Astrocyte (in vitro differentiated cells and primary cell): ENCODE data around the gene TMC8. TPM values are rescaled to one million over a fixed set of nuclear protein-coding genes. Genes with fewer than 3 reads are reported as not detected.

Source experiments
- DNase-seq: peaks from one replicate; pipeline ENCODE4 v3.0.0-alpha.2; 2010; ENCODE audit warnings: low read depth
- FAIRE-seq: peaks from 2 replicates; lab custom pipeline; 2011; peaks lifted over from hg19 to GRCh38; lab: Jason Lieb, UNC
- H2AFZ ChIP-seq: 2 replicates; pipeline ENCODE4 v1.6.0; 2012; ENCODE audit warnings: low read depth, low read length, inconsistent platforms
- H3K27ac ChIP-seq: 2 replicates; pipeline ENCODE4 v1.5.1; 2011; ENCODE audit warnings: low read depth, low read length, inconsistent platforms
- H3K27me3 ChIP-seq: 2 replicates; pipeline ENCODE4 v1.6.0; 2011; ENCODE audit warnings: low read length, inconsistent platforms; ENCODE audit not compliant: insufficient read depth
- H3K36me3 ChIP-seq: 2 replicates; pipeline ENCODE4 v1.5.1; 2011; ENCODE audit warnings: low read length, inconsistent platforms; ENCODE audit not compliant: insufficient read depth
- H3K4me1 ChIP-seq: 2 replicates; pipeline ENCODE4 v1.5.1; 2011; ENCODE audit warnings: low read length, inconsistent platforms; ENCODE audit not compliant: insufficient read depth
- H3K4me2 ChIP-seq: 2 replicates; pipeline ENCODE4 v1.6.0; 2012; ENCODE audit warnings: low read length, inconsistent platforms
- H3K4me3 ChIP-seq: 2 replicates; pipeline ENCODE4 v1.5.1; 2011; ENCODE audit warnings: low read depth, mild to moderate bottlenecking, low read length, inconsistent platforms; ENCODE audit not compliant: insufficient read depth
- H3K79me2 ChIP-seq: 2 replicates; pipeline ENCODE4 v1.6.0; 2012; ENCODE audit warnings: mild to moderate bottlenecking, low read length, inconsistent platforms; ENCODE audit not compliant: insufficient read depth
- H3K9ac ChIP-seq: 2 replicates; pipeline ENCODE4 v1.6.0; 2012; ENCODE audit warnings: mild to moderate bottlenecking, low read length, inconsistent platforms
- H3K9me3 ChIP-seq: 2 replicates; pipeline ENCODE4 v1.5.1; 2012; ENCODE audit warnings: low read depth, mild to moderate bottlenecking, low read length, inconsistent platforms; ENCODE audit not compliant: insufficient read depth
- H4K20me1 ChIP-seq: 2 replicates; pipeline ENCODE4 v1.6.0; 2012; ENCODE audit warnings: low read length, inconsistent platforms; ENCODE audit not compliant: insufficient read depth
- H3K27ac Mint-ChIP-seq: one replicate; pipeline ENCODE4 v1.8.0; 2021; ENCODE audit warnings: mild to moderate bottlenecking, mixed read lengths; ENCODE audit not compliant: unreplicated experiment
- H3K27me3 Mint-ChIP-seq: one replicate; pipeline ENCODE4 v1.8.0; 2021; ENCODE audit warnings: low read depth, mixed read lengths; ENCODE audit not compliant: unreplicated experiment
- H3K36me3 Mint-ChIP-seq: one replicate; pipeline ENCODE4 v1.8.0; 2021; ENCODE audit warnings: low read depth, mixed read lengths; ENCODE audit not compliant: unreplicated experiment
- H3K4me1 Mint-ChIP-seq: one replicate; pipeline ENCODE4 v1.8.0; 2021; ENCODE audit warnings: low read depth, mixed read lengths; ENCODE audit not compliant: unreplicated experiment
- H3K4me3 Mint-ChIP-seq: one replicate; pipeline ENCODE4 v1.8.0; 2021; ENCODE audit warnings: mild to moderate bottlenecking, moderate library complexity, mixed read lengths; ENCODE audit not compliant: unreplicated experiment
- H3K9me3 Mint-ChIP-seq: one replicate; pipeline ENCODE4 v1.8.0; 2021; ENCODE audit warnings: mild to moderate bottlenecking, mixed read lengths; ENCODE audit not compliant: unreplicated experiment
- EZH2 ChIP-seq: IDR thresholded peaks from 2 replicates; pipeline ENCODE4 v1.6.1; 2012; ENCODE audit warnings: mild to moderate bottlenecking, low read length, inconsistent platforms; ENCODE audit not compliant: insufficient read depth
- total RNA-seq: library from RNA; stranded (reverse); gene quantifications from 2 replicates; pipeline ENCODE4 v1.2.1, GENCODE V29; 2021
- TF ChIP-seq, protein P1 (sequence below): IDR thresholded peaks from 2 replicates; pipeline ENCODE4 v1.5.1; 2011; ENCODE audit warnings: low read depth, mild to moderate bottlenecking, inconsistent platforms, low read length, moderate library complexity; ENCODE audit not compliant: insufficient read depth

TMC8 gene
- total RNA-seq, 1 donor from 2014 or later, result 0.27 TPM

DNA sequence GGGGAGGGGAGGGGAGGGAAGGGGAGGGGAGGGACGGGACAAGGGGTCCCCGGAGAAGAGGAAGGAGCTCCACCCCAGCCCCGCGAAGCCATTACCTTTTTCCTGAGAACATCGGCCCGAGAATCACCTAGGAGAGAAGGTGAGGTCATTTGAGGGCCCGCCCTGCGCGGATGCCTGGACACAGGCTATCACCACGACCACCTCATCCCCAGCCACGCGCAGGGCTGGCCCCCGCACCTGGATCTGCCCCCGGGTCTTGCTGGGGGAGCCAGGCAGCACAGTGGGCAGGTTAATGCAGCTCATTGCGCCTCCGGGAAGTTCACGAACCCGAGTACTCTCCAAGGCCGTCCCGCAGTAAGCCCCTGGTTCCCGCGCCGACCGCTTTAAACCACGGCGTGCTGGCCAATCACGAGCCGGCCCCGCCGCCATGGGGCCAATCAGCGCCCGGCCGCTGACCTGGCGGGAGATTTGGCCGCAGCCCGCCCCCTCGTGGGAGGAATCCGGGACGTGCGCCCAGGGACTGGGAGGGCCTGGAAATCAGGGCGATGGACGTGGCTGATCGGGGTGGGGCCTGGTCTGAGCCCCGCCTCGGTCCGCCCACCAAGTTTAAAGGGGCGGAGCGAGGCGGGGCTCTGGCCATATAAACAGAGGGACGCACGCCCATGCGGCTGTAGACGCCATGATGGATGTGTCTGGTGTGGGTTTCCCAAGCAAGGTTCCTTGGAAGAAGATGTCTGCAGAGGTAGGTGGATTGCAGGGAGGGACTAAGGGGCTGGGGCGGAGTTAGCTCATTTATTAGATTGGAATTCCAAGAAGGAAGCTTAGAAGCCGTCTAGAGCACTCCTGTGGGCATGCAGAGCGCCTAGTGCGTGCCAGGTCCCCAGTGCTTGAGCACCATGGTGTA is 56.4 kb downstream of the TMC8 start, which contains the start of the genes AFMID and TK1:
Gene AFMID, plus strand, starts transcription at position 671 of the 904 bp plus-strand sequence. Its CDS starts 9 bp downstream, at position 680.
Gene TK1, minus strand, starts transcription at position 361 of the 904 bp plus-strand sequence. Its CDS starts 58 bp downstream, at position 303.
- Histone ChIP-seq H3K4me1 (peaks cover 3% of the 10 kb centered on the region), H3K79me2 (peaks cover 41% of the 10 kb centered on the region), H3K4me3 (peak within 1 kb of the TSS; percentile 83), H4K20me1 (no peaks in the 10 kb centered on the region), H3K4me2 (peak within 1 kb of the TSS; percentile 100), H3K27ac (peak within 1 kb of the TSS; percentile 80), H3K27me3 (no peaks in the 10 kb centered on the region), H2AFZ (peak within 1 kb of the TSS; percentile 97), H3K9me3 (no peaks in the 10 kb centered on the region), H3K36me3 (no peaks in the 10 kb centered on the region), H3K9ac (peak within 1 kb of the TSS; percentile 89)
- DNase-seq (peak; percentile 86), FAIRE-seq (no peak)
- Mint-ChIP-seq H3K36me3 (no peaks in the 10 kb centered on the region), H3K9me3 (no peaks in the 10 kb centered on the region), H3K27me3 (no peaks in the 10 kb centered on the region), H3K4me1 (peaks cover 2% of the 10 kb centered on the region), H3K27ac (peak within 1 kb of the TSS; percentile 47), H3K4me3 (peak within 1 kb of the TSS; percentile 83)
- TF ChIP-seq, protein P1, sequence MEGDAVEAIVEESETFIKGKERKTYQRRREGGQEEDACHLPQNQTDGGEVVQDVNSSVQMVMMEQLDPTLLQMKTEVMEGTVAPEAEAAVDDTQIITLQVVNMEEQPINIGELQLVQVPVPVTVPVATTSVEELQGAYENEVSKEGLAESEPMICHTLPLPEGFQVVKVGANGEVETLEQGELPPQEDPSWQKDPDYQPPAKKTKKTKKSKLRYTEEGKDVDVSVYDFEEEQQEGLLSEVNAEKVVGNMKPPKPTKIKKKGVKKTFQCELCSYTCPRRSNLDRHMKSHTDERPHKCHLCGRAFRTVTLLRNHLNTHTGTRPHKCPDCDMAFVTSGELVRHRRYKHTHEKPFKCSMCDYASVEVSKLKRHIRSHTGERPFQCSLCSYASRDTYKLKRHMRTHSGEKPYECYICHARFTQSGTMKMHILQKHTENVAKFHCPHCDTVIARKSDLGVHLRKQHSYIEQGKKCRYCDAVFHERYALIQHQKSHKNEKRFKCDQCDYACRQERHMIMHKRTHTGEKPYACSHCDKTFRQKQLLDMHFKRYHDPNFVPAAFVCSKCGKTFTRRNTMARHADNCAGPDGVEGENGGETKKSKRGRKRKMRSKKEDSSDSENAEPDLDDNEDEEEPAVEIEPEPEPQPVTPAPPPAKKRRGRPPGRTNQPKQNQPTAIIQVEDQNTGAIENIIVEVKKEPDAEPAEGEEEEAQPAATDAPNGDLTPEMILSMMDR, result peak; percentile 39
- TF ChIP-seq EZH2, result no peak

Other genes starting within 250 kb of the TMC8 start
- 6.3 and 7.3 TPM in 2 replicates for gene TNRC6C, start 172.1 kb upstream of the TMC8 start, total RNA-seq
- gene TMC6, start 2.0 kb upstream of the TMC8 start, total RNA-seq, result 54.8 and 61.7 TPM in 2 replicates
- gene C17orf99, start 15.6 kb downstream of the TMC8 start, total RNA-seq, result not detected in 2 replicates
- 75.0 and 82.2 TPM in 2 replicates for gene SYNGR2, start 37.8 kb downstream of the TMC8 start, total RNA-seq
- gene TK1, start 56.3 kb downstream of the TMC8 start, total RNA-seq, result 5.2 and 7.5 TPM in 2 replicates
- 48.5 and 53.7 TPM in 2 replicates for gene AFMID, start 56.6 kb downstream of the TMC8 start, total RNA-seq
- 3.3 and 5.8 TPM in 2 replicates for gene BIRC5, start 83.5 kb downstream of the TMC8 start, total RNA-seq
- gene TMEM235, start 100.9 kb downstream of the TMC8 start, total RNA-seq, result not detected in 2 replicates
- gene SOCS3, start 229.3 kb downstream of the TMC8 start, total RNA-seq, result 13.4 and 16.7 TPM in 2 replicates
- gene PGS1, start 247.9 kb downstream of the TMC8 start, total RNA-seq, result 31.3 and 32.0 TPM in 2 replicates